Right ventricle myocardium inferior (tissue), 1 donor: Measurements from ENCODE around the gene DAP. TPM values are rescaled to one million over a fixed set of nuclear protein-coding genes. Genes with fewer than 3 reads are reported as not detected.

ENCODE experiments used
- ATAC-seq: fragments of 200-7000 bp; cut with Tn5 transposase; one replicate; pipeline ENCODE4 v1.9.1; 2020; ENCODE audit warnings: mild to moderate bottlenecking, moderate library complexity
- DNase-seq: peaks from one replicate; pipeline ENCODE4 v3.0.0; 2021; ENCODE audit errors: missing footprints
- intact Hi-C: fragments of 100-400 bp; cut with DNase I; formaldehyde crosslinking; loops from one replicate; pipeline ENCODE4 v1.11.0; 2022
- total RNA-seq: library from RNA; stranded (reverse); fragmentation: NEBNext Ultra II Directional; extraction: Animal tissue kit (Norgen Biotek cat#: 25700); gene quantifications from one replicate; pipeline ENCODE4 v1.2.1, GENCODE V29; 2021
- donor health status: DM: no; HTN: yes; CAD: no; lungs with severe emphysema.

DAP gene
- total RNA-seq, 1 donor from 2014 or later = 18.7 TPM

DNA sequence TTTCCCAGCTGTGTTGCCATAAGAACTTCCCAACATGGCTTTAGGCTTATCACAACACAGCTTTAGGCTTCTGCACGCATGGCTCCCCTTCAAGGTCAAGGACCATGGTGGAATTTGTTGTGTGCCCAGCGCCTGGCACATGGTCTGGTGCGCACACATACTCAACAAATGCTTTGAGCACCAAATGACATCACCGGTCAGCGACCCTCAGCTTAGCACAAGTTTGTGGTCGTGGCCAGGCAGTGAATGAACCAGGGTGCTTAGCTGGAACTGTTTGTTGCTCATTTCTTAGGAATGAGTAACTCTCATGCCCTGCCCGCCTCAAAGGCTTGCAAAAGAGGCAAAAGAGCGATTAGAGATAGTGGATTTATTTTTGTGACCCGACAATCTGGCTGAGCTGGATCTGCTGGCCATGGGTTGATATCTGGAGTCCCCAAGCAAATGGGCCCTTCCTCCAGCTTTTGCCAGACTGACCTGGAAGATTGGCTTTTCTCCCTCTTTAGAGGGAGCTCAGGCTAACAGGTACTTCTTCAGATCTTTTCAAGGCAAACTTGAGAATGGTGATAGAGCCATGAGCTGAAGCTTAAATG lies 58.9 kb downstream of the DAP start:
- DNase-seq = no peak
- peak; percentile 15 for ATAC-seq
- intact Hi-C loops = loop anchor here (5.0 kb wide), 3 partner anchors 40 to 1320 kb away; partner anchors contain the start of gene DAP

DNA sequence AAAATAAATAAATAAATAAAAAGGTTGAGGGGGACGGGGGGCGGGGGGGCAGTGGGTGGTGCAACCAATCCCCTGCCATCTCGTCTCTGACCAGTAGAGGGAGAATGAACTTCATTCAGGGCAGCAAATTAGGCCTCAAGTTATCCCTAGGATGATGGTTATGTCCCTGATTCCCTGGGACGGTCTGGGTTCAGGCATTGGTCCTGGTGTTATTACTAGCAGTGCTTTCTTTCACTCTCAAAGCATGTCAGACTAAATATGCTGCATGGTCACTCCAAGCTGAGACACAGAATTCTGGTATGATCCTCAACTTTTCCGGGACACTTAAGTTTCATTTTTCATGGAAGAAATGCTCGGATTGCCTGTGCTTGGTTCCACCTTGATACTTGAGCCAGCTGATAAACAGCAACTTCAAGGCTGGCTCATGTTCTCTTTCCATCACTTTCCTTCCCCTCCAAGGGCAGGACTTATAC lies 59.4 kb downstream of the DAP start:
- ATAC-seq = peak; percentile 53
- no peak for DNase-seq
- intact Hi-C loops = loop anchor here (5.0 kb wide), 3 partner anchors 41 to 1321 kb away; partner anchors contain the start of gene DAP

GRCh38 chr5:10700516-10700915 lies 60.5 kb downstream of the DAP start:
- no peak for DNase-seq
- intact Hi-C loops = loop anchor here (5.0 kb wide), 3 partner anchors 42 to 1322 kb away; partner anchors contain the start of gene DAP
- no peak for ATAC-seq

DNA sequence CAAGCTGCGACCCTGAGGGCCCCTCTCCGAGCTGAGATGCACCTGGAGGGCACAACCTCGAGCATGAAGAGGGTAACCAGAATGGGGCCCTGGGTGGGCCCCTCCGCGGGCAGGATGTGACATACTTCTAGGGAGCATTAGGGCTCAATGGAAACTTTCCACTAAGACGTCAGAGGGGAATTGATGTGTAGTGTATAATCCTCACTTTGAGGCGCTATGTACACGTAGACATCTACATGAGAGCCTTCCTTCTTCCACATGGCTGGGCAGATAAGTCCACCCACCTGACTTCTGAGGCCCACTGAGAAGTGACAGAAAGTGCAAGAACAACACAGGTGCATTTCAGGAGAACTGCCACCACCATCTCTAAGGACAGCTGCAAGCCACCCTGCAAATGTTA lies 61.0 kb downstream of the DAP start:
- intact Hi-C loops = loop anchor here (5.0 to 10.0 kb wide), 6 partner anchors 42 to 1322 kb away; partner anchors contain the start of gene DAP
- DNase-seq (no peak), ATAC-seq (no peak)

- no peak for DNase-seq
- ATAC-seq = no peak
- intact Hi-C loops = loop anchor here (5.0 to 10.0 kb wide), 3 partner anchors 158 to 785 kb away; no protein-coding TSS in a partner anchor
Observed at GRCh38 chr5:10699281-10699874, 61.7 kb downstream of the DAP start.

GRCh38 chr5:10695759-10696543 lies 65.1 kb downstream of the DAP start:
- ATAC-seq = no peak
- no peak for DNase-seq
- intact Hi-C loops = loop anchor here (2.0 to 10.0 kb wide), 6 partner anchors 107 to 789 kb away; no protein-coding TSS in a partner anchor

DNA sequence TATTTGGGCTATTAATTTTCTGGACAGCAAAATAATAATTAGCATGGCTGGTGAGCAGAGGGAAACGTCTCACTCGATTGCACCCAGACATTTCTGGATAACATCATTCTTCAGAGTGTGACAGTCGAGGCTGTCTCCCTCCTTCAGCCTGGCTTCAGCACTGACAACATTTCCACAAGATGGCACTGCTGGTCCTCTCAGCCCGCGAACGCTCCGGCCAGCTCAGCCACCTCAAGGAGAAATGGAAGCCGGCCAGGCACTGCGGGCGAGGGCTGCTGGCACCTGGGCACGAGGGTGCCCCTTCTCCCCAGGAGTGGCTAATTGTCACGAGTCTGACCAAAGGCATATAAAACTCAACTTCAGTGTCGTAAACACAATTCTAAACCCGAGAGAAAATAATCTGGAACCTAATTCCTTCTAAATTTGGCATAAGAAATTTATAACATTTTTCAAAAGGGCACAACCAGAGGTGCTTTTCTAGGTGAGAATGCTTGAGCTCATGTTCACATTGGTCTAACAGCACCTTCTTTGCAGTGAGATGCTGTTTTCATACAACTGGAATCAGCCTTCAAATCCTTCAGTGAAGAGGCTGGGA lies 65.9 kb downstream of the DAP start:
- intact Hi-C loops = loop anchor here (2.0 to 10.0 kb wide), 6 partner anchors 108 to 790 kb away; no protein-coding TSS in a partner anchor
- peak; percentile 85 for ATAC-seq
- peak; percentile 86 for DNase-seq

DNA sequence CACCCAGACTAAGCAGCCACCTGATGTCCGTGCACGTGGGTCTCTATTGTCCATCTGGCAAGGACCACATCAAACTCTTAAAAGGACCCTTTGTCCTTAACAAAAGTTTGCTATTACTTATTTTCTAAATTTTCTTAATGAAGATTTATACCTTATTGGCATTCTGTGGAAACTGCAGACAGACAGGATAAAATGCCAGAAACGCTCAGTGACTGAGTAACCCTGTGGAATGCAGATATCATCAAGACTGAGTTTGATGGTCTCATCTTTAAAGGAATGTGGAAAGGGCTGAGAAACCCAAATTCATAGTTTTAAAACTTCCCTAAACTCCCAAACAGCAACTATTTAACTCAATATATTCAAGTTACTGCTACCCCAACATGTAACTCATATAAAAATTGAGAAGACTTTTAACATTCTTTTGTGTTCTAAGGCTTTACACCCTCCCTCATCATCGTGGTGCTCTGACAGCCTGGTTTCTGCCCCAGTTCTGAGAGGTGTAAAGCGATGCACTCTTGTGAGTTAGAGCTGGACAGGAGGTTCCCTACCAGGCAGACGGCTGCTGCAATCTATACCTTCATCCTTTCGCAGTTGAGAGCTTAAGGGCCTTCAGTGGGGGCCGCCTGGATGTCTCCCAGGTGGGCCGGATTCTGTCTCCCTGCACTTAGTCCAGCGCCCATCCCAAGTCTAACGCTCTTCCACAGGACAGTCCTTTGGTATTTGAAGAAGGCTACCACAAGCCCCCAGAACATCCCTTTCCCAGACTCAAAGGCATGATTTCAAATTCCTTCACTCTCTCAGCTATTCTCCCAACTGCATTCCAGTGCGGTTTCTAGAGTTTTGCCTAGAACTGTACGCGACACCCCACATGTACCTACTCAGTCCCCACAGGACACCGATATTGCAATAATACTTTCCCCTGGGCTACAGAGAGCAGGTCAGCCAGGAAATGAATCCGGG lies 68.9 kb downstream of the DAP start:
- ATAC-seq (no peak), DNase-seq (no peak)
- intact Hi-C loops = loop anchor here (10.0 kb wide), 1 partner anchor 793 kb away; no protein-coding TSS in a partner anchor

- DNase-seq (no peak), ATAC-seq (no peak)
- intact Hi-C loops = loop anchor here (10.0 kb wide), 1 partner anchor 794 kb away; no protein-coding TSS in a partner anchor
Observed at GRCh38 chr5:10690460-10691440, 70.3 kb downstream of the DAP start.

DNA sequence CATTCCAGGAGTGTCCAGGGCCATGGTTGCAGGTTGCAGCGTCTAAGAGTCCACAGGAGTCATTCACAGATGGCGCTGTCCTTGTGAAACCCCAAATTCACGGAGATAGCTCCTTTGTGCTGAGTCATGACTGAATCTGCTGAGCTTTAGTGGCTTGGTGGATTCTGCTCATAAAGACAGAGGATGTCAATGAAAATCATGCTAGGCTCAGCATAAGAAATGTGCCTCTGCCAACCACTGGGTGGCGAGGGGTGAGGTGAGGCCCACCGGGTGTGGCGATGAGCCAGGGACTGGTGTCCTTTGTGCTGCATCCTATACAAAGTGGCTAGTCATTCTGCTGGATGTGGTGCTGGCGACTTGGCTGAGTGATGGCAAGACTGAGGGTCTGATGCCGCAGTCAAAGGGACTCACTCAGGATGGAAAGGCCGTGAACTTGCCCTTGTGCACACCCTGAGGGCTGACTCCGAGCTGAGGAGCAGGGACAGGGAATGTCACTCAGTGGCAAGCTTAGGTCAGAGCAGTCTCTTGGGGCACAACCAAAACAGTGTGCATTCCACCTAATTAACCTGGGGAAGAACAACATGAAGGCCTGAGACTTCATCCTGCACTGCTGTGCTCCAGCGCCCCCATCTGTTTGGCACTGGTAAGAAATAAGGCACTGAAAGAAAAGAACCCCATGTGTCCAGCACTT lies 71.5 kb downstream of the DAP start:
- DNase-seq = no peak
- intact Hi-C loops = loop anchor here (5.0 to 10.0 kb wide), 2 partner anchors 237 to 795 kb away; no protein-coding TSS in a partner anchor
- peak; percentile 20 for ATAC-seq

- DNase-seq = no peak
- intact Hi-C loops = loop anchor here (5.0 kb wide), 1 partner anchor 236 kb away; no protein-coding TSS in a partner anchor
- ATAC-seq = no peak
Observed at GRCh38 chr5:10688651-10689171, 72.3 kb downstream of the DAP start.

DNA sequence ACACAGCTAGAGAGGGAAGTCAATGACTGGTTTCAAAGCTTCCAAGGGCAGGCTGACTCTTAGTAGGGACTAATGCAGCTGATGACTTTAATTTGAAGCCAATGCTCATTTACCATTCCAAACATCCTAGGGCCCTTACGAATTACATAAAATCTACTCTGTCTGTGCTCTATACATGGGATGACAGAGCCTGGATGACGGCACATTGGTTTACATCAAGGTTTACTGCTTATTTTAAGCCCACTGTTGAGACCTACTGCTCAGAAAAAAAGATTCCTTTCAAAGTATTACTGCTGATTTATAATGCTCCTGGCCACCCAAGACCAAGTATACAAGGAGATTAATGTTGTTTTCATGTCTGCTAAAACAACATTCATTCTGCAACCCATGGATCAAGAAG lies 74.1 kb downstream of the DAP start:
- intact Hi-C loops = loop anchor here (5.0 kb wide), 1 partner anchor 235 kb away; no protein-coding TSS in a partner anchor

DNA sequence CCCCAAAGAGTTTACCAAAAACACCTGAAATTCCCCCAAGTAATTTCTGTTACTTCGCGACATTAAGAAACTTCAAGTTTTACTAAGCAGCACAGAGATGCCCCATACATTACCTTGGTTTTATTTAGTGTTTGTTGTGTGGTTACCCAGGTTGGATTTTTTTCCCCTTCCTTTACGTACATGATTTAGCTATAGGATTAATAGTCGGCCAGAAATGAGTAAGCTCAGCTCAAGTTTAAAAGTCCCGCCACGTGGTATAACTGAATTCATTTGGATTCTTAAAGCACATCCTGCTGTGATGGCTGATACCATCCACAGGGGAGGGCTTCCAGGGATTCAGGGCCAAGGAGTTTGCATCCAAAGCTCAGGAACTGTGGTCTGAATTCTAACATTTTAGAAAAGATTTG lies 75.9 kb downstream of the DAP start:
- ATAC-seq (no peak), DNase-seq (no peak)
- intact Hi-C loops = loop anchor here (5.0 kb wide), 1 partner anchor 233 kb away; no protein-coding TSS in a partner anchor

More for the DNA sequence above, 74.1 kb downstream of the DAP start:
- DNase-seq = no peak
- no peak for ATAC-seq

DNA sequence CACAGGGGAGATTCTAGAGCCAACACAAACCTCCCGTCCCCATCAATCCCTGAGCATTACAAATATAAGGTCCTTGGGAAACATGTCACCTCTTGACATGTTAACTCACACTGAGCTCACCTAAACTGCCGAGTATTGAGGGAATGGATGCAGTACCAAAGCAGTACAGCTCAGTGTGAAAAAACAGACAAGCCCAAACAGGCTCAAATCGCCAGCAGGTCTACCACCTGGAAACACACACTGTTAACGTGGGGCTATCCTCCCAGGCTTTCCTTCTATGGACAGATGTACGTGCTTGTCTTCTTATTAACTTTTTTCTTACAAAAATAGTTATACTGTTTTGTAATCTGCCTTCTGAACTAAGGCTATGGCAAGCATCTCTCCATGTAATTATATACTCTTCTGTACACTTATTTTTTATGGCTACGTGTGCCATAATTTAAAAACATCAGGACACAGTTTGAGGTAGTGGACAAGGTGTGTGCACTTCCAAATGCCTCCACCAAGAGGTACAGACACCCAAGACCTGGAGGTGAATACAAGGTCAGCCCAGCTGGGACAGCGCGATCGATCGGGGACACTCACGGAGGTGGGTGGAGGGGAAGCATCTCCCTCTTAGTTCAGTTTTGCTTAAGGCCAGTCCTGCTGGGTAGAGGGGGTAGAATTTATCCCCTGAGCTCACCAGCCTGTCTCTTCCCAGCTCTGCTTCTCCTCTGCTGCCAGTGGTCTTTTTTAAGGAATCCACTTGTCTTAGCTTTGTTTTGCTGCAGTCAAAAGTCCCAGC lies 76.5 kb downstream of the DAP start:
- intact Hi-C loops = loop anchor here (5.0 kb wide), 1 partner anchor 232 kb away; no protein-coding TSS in a partner anchor
- DNase-seq = no peak
- ATAC-seq = no peak
